ENCODE data around the gene CUL4B. TPM values are rescaled to one million over a fixed set of nuclear protein-coding genes. Genes with fewer than 3 reads are reported as not detected.
"Not testable (repeated sequence)": the region's sequence is repeated elsewhere in the genome, so short reads cannot be mapped to it uniquely, and the experiment has no call there.

The CUL4B gene
- total RNA-seq, 1 experiment from 2014 or later: 54.1 TPM

DNA sequence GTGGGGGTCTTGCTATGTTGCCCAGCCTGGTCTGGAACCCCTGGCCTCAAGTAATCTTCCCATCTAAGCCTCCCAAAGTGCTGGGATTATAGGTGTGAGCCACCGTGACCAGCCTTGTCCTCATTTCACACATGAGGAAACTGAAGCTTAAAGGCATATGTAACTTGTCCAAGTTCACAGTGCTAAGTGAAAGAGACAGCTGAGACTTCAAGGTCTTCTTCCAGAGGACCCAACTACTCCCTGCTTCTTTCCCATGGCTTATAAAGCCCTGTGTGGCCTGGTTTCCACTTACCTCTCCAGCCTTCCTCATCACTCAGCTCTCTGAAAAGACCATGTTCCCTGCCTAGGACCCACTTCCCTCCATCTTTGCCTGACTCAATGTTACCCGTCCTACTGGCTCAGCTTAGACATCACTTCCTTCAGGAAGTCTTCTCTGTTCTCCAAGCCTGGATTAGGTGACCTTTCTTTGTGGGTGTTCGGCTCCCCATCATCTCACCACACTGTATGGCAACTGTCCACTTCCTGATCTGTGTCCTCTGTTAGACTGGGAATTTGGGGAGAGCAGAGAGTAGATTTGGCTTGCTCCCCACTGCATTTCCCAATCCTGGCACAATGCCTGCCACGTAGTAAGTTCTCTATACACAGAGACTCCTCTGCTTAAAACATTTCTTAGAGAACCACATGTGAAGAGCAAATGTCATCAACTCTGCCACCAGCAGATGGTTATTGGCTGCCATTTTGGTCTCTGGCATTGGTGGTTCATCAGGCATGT is 61.3 kb downstream of the CUL4B start:
- no peak for TF ChIP-seq CBX3 (IDR thresholded peaks at IDR 0.05; ENCODE audit: low read depth)
- TF ChIP-seq JUND (IDR thresholded peaks at IDR 0.05): no peak
- RAD21 ChIA-PET (ENCODE audit: low non-redundant PET in 1 of 2, low total read pairs in 2 of 2, uncharacterized antibody in 2 of 2, unreplicated experiment in 2 of 2): no interaction called here
- CTCF ChIA-PET: no interaction called here
- H3K9ac ChIP-seq (ENCODE audit: low read length): no peak overlapping the region
- no peaks in the 10 kb centered on the region for H4K20me1 ChIP-seq (ENCODE audit: insufficient read depth)
- H2AFZ ChIP-seq (ENCODE audit: low read depth, low read length, poor library complexity, severe bottlenecking): no peak overlapping the region
- H3K9me2 ChIP-seq (ENCODE audit: insufficient read depth): no peaks in the 10 kb centered on the region
- POLR2A ChIA-PET: no interaction called here
- H3K9me3 ChIP-seq (ENCODE audit: control insufficient read depth in 1 of 2, insufficient read depth in 1 of 2, low read depth in 1 of 2, low read length in 2 of 2): no peaks in the 10 kb centered on the region
- no peak overlapping the region for H3K27ac ChIP-seq (ENCODE audit: low read depth, low read length)
- ATAC-seq (no peak), DNase-seq (ENCODE audit: low read depth, low spot score) (no peak)
- BruUV-seq (replicated peaks): no TSS peak
- H3K4me1 ChIP-seq (ENCODE audit: control insufficient read depth in 1 of 2, insufficient read depth in 2 of 2, low read length in 2 of 2): no peaks in the 10 kb centered on the region
- intact Hi-C loops (cut with micrococcal nuclease): no loop called here
- H3K4me3 ChIP-seq (replicated peaks in 1 of 2; ENCODE audit: low read depth in 1 of 2, low read length in 2 of 2): no peak overlapping the region
- no peak overlapping the region for H3K4me2 ChIP-seq (ENCODE audit: low read length)
- no peaks in the 10 kb centered on the region for H3K27me3 ChIP-seq (ENCODE audit: insufficient read depth, low read length)
- no peaks in the 10 kb centered on the region for H3K79me2 ChIP-seq (ENCODE audit: insufficient read depth, low read length)
- H3K36me3 ChIP-seq (ENCODE audit: control insufficient read depth in 1 of 2, insufficient read depth in 2 of 2, low read length in 2 of 2): no peaks in the 10 kb centered on the region

DNA sequence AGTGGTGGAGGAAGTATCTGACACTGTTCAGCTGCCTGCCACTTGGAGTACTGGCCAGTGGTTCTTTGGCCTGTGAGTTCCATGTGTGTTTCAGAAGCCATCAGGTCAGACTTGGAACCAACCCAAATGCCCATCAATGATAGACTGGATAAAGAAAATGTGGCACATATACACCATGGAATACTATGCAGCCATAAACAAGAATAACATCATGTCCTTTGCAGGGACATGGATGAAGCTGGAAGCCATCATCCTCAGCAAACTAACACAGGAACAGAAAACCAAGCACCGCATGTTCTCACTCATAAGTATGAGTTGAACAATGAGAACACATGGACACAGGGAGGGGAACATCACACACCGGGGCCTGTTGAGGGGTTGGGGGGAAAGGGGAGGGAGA is 70.6 kb downstream of the CUL4B start:
- DNase-seq (ENCODE audit: low read depth, low spot score); intact Hi-C loops (cut with micrococcal nuclease); ATAC-seq: not testable (repeated sequence)

More for the DNA sequence above, 70.6 kb downstream of the CUL4B start:
- H3K27me3 ChIP-seq (ENCODE audit: insufficient read depth, low read length); H2AFZ ChIP-seq (ENCODE audit: low read depth, low read length, poor library complexity, severe bottlenecking); POLR2A ChIA-PET; H3K9me3 ChIP-seq (ENCODE audit: control insufficient read depth in 1 of 2, insufficient read depth in 1 of 2, low read depth in 1 of 2, low read length in 2 of 2); BruUV-seq (replicated peaks); H3K79me2 ChIP-seq (ENCODE audit: insufficient read depth, low read length); RAD21 ChIA-PET (ENCODE audit: low non-redundant PET in 1 of 2, low total read pairs in 2 of 2, uncharacterized antibody in 2 of 2, unreplicated experiment in 2 of 2); CTCF ChIA-PET; H3K9me2 ChIP-seq (ENCODE audit: insufficient read depth); H3K4me2 ChIP-seq (ENCODE audit: low read length); H3K27ac ChIP-seq (ENCODE audit: low read depth, low read length); H3K36me3 ChIP-seq (ENCODE audit: control insufficient read depth in 1 of 2, insufficient read depth in 2 of 2, low read length in 2 of 2); H3K9ac ChIP-seq (ENCODE audit: low read length); H4K20me1 ChIP-seq (ENCODE audit: insufficient read depth); H3K4me3 ChIP-seq (replicated peaks in 1 of 2; ENCODE audit: low read depth in 1 of 2, low read length in 2 of 2): not testable (repeated sequence)
- peaks cover 0 to 18% of the 10 kb centered on the region in 2 experiments; a peak in 2 of 4 replicates for H3K4me1 ChIP-seq (ENCODE audit: control insufficient read depth in 1 of 2, insufficient read depth in 2 of 2, low read length in 2 of 2)

Measured in HCT116 (cell line).